ENCODE results near the gene LRRC4B. TPM values are rescaled to one million over a fixed set of nuclear protein-coding genes. Genes with fewer than 3 reads are reported as not detected.
A peak's percentile ranks its signal among the peaks of the same experiment; 100 is the strongest.

The LRRC4B gene
- total RNA-seq, 1 donor from 2014 or later: 21.7 TPM

GRCh38 chr19:50573741-50574461 lies 5.7 kb upstream of the LRRC4B start:
- no peaks in the 10 kb centered on the region for H3K9me3 Mint-ChIP-seq
- no peaks in the 10 kb centered on the region for H3K36me3 Mint-ChIP-seq
- H3K4me3 Mint-ChIP-seq: no peak overlapping the region
- DNase-seq (ENCODE audit: extremely low spot score, unreplicated experiment): no peak
- H3K27me3 Mint-ChIP-seq: peaks cover 32% of the 10 kb centered on the region
- no peaks in the 10 kb centered on the region for H3K4me1 Mint-ChIP-seq (ENCODE audit: unreplicated experiment)
- TF ChIP-seq, protein P1, sequence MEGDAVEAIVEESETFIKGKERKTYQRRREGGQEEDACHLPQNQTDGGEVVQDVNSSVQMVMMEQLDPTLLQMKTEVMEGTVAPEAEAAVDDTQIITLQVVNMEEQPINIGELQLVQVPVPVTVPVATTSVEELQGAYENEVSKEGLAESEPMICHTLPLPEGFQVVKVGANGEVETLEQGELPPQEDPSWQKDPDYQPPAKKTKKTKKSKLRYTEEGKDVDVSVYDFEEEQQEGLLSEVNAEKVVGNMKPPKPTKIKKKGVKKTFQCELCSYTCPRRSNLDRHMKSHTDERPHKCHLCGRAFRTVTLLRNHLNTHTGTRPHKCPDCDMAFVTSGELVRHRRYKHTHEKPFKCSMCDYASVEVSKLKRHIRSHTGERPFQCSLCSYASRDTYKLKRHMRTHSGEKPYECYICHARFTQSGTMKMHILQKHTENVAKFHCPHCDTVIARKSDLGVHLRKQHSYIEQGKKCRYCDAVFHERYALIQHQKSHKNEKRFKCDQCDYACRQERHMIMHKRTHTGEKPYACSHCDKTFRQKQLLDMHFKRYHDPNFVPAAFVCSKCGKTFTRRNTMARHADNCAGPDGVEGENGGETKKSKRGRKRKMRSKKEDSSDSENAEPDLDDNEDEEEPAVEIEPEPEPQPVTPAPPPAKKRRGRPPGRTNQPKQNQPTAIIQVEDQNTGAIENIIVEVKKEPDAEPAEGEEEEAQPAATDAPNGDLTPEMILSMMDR (conservative IDR thresholded peaks at IDR 0.05): no peak
- H3K27ac Mint-ChIP-seq: no peak overlapping the region

DNA sequence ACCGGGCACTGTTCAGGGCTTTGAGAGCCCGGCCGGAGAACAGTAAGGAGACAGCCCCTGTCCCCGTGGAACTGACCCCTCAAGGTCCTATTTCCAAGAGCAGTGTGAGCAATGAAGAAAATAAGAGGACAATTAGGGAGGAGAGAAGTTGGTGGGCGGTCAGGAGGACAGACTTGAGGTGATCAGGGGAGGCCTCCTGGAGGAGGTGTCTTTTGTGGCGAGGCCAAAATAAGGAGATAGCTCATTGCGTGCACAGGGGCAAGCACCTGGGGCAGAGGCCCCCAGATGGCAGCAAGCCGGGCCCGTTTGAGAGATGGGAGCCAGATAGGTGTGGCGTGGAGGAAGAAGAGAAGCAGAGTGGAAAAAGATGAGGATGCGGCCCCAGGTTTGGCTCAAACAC lies 2.8 kb upstream of the LRRC4B start:
- peaks cover 36% of the 10 kb centered on the region for H3K27me3 Mint-ChIP-seq
- no peaks in the 10 kb centered on the region for H3K4me1 Mint-ChIP-seq (ENCODE audit: unreplicated experiment)
- no peak for DNase-seq (ENCODE audit: extremely low spot score, unreplicated experiment)
- no peak overlapping the region for H3K4me3 Mint-ChIP-seq
- H3K27ac Mint-ChIP-seq: no peak overlapping the region
- H3K36me3 Mint-ChIP-seq: no peaks in the 10 kb centered on the region
- TF ChIP-seq, protein P1 (conservative IDR thresholded peaks at IDR 0.05): no peak
- no peaks in the 10 kb centered on the region for H3K9me3 Mint-ChIP-seq

DNA sequence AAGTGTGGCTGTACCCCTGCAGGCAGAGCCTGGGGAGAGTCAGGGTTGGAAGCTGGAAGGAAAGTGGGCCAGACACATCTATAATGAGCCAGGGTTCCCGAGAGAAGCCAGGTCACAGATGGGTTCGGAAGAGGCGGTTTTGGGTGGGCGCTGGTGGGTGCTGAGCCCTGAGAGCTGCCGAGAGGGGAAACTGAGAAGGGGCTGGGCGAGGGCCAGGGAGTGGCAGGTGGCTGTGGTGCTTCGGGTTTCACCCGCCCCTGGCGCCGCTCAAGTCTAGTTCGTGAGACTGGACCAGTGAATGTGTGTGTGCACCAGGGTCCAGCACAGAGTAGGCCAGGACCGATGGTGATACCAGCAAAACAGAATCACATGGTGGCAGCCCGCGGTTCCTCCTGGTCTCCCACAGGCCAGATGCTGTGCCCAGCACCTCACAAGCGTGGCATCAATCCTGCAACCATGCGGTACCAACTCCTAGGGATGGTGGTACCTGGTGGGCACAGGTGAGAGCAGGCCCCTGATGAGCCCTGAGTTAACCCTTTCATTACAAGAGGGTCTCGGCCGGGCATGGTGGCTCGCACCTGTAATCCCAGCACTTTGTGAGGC lies 1.8 kb upstream of the LRRC4B start:
- Mint-ChIP-seq H3K27me3 (peaks cover 45% of the 10 kb centered on the region), H3K36me3 (no peaks in the 10 kb centered on the region), H3K9me3 (no peaks in the 10 kb centered on the region), H3K4me1 (ENCODE audit: unreplicated experiment) (peaks cover 3% of the 10 kb centered on the region), H3K27ac (no peak overlapping the region), H3K4me3 (no peak overlapping the region)
- TF ChIP-seq, protein P1 (conservative IDR thresholded peaks at IDR 0.05): no peak
- DNase-seq (ENCODE audit: extremely low spot score, unreplicated experiment): no peak

GRCh38 chr19:50568728-50569698 lies 778 bp upstream of the LRRC4B start:
- Mint-ChIP-seq H3K4me1 (ENCODE audit: unreplicated experiment) (peaks cover 4% of the 10 kb centered on the region), H3K36me3 (no peaks in the 10 kb centered on the region), H3K4me3 (peak overlapping the region; percentile 25), H3K27ac (no peak overlapping the region), H3K27me3 (peaks cover 56% of the 10 kb centered on the region), H3K9me3 (no peaks in the 10 kb centered on the region)
- TF ChIP-seq, protein P1 (conservative IDR thresholded peaks at IDR 0.05): no peak
- DNase-seq (ENCODE audit: extremely low spot score, unreplicated experiment): no peak

GRCh38 chr19:50567052-50567841 lies 988 bp downstream of the LRRC4B start:
- Mint-ChIP-seq H3K4me3 (peak overlapping the region; percentile 57), H3K27me3 (peaks cover 62% of the 10 kb centered on the region), H3K36me3 (peaks cover 4% of the 10 kb centered on the region), H3K4me1 (ENCODE audit: unreplicated experiment) (peaks cover 10% of the 10 kb centered on the region), H3K9me3 (no peaks in the 10 kb centered on the region), H3K27ac (no peak overlapping the region)
- TF ChIP-seq, protein P1 (conservative IDR thresholded peaks at IDR 0.05): no peak
- DNase-seq (ENCODE audit: extremely low spot score, unreplicated experiment): no peak

Data from type B pancreatic cell (in vitro differentiated cells).